ENCODE measurements around the gene CNPPD1. TPM values are rescaled to one million over a fixed set of nuclear protein-coding genes. Genes with fewer than 3 reads are reported as not detected.

The CNPPD1 gene
- total and polyA plus RNA-seq, 2 experiments from 2014 or later: 34.5 to 43.8 TPM

GRCh38 chr2:219149667-219150066 lies 27.1 kb downstream of the CNPPD1 start:
- 26 to 29% methylated on average over 1 of the region's 1 CpG for WGBS, 2 experiments (ENCODE audit: low coverage in 1 of 2, low lambda C conversion rate in 2 of 2, missing lambda C conversion rate in 2 of 2)
- Histone ChIP-seq H3K9me2 (ENCODE audit: insufficient read depth) (no peaks in the 10 kb centered on the region), H3K9ac (no peak overlapping the region), H4K20me1 (ENCODE audit: insufficient read depth) (no peaks in the 10 kb centered on the region), H3K79me2 (ENCODE audit: insufficient read depth) (no peaks in the 10 kb centered on the region), H3K4me2 (ENCODE audit: unreplicated experiment) (no peak overlapping the region), H3K9me3 (ENCODE audit: low read depth) (no peaks in the 10 kb centered on the region), H3K27ac (no peak overlapping the region), H3K4me3 (no peak overlapping the region), H3F3A (ENCODE audit: insufficient read depth) (no peaks in the 10 kb centered on the region), H3K4me1 (ENCODE audit: insufficient read depth) (no peaks in the 10 kb centered on the region), H2AFZ (no peak overlapping the region), H3K36me3 (ENCODE audit: low read depth) (no peaks in the 10 kb centered on the region), H3K27me3 (replicated peaks; ENCODE audit: insufficient read depth) (no peaks in the 10 kb centered on the region)
- DNase-seq: no peak
- TF ChIP-seq EZH2 (IDR thresholded peaks at IDR 0.05; ENCODE audit: insufficient read depth, poor library complexity, severe bottlenecking): no peak
- no peak for TF ChIP-seq EZH2phosphoT487 (IDR thresholded peaks at IDR 0.05; ENCODE audit: insufficient read depth, low read depth)
- in situ Hi-C loops (cut with MboI): no loop called here

DNA sequence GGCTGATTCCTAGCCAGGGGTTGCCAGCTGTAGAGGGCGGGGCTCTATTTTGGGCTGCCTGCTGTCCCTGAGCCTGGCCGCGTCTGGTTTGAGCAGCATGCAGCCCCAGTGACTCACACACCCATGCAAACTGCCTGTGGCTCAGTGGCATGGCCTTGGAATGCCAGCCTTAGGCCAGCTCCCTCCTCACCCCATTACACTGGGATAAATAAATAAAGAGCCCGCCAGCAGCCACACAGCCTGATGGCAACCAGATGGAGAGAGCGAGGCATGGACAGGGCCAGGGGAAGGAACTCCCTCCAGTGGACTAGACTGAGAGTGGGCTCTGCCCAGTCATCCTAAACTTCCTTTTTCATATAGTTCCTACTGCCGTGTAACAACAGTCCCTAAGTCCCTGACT lies 34.4 kb downstream of the CNPPD1 start:
- H4K20me1 ChIP-seq (ENCODE audit: insufficient read depth): no peaks in the 10 kb centered on the region
- H3K9me3 ChIP-seq (ENCODE audit: low read depth): no peaks in the 10 kb centered on the region
- no peaks in the 10 kb centered on the region for H3K36me3 ChIP-seq (ENCODE audit: low read depth)
- no peaks in the 10 kb centered on the region for H3K79me2 ChIP-seq (ENCODE audit: insufficient read depth)
- peak; percentile 96 for DNase-seq
- peak overlapping the region; percentile 37 for H3K4me2 ChIP-seq (ENCODE audit: unreplicated experiment)
- in situ Hi-C loops (cut with MboI): no loop called here
- peak overlapping the region; percentile 36; the same call in 1 of the 2 replicates for H3K27ac ChIP-seq
- TF ChIP-seq EZH2phosphoT487 (IDR thresholded peaks at IDR 0.05; ENCODE audit: insufficient read depth, low read depth): no peak
- no peak overlapping the region for H2AFZ ChIP-seq
- H3K9me2 ChIP-seq (ENCODE audit: insufficient read depth): no peaks in the 10 kb centered on the region
- no peaks in the 10 kb centered on the region for H3K27me3 ChIP-seq (replicated peaks; ENCODE audit: insufficient read depth)
- H3K4me1 ChIP-seq (ENCODE audit: insufficient read depth): peaks cover 16% of the 10 kb centered on the region
- H3F3A ChIP-seq (ENCODE audit: insufficient read depth): peaks cover 15% of the 10 kb centered on the region; the same call in 1 of the 2 replicates
- no peak overlapping the region for H3K9ac ChIP-seq
- no peak overlapping the region for H3K4me3 ChIP-seq
- whole genome bisulfite sequencing, 2 experiments (ENCODE audit: low coverage in 1 of 2, low lambda C conversion rate in 2 of 2, missing lambda C conversion rate in 2 of 2): 32 to 38% methylated on average over 6 of the region's 6 CpGs

DNA sequence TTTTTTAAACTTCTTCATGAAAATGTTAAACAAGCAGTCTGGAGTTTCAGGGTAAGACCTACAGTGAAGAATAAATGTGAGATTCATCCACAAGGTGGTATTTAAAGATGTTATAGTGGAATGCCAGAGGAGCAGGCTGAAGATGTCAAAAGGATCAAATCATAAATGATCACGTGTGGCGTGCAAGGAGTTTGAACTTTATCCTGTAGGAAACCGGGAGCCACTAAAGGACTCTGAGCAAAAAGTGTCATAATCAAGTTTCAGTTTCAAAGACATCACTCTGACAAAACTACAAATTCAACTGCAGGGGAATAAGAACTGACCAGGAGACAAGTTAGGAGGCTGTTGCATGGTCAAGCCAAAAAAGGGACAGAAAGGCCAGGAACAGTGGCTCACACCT lies 36.0 kb downstream of the CNPPD1 start:
- Histone ChIP-seq H3K27ac (no peak overlapping the region), H3K4me2 (ENCODE audit: unreplicated experiment) (no peak overlapping the region), H3K4me3 (no peak overlapping the region), H3K36me3 (ENCODE audit: low read depth) (no peaks in the 10 kb centered on the region), H2AFZ (no peak overlapping the region), H3K4me1 (ENCODE audit: insufficient read depth) (peaks cover 16% of the 10 kb centered on the region), H3K9ac (no peak overlapping the region), H3K79me2 (ENCODE audit: insufficient read depth) (no peaks in the 10 kb centered on the region), H3F3A (ENCODE audit: insufficient read depth) (peaks cover 15% of the 10 kb centered on the region; the same call in 1 of the 2 replicates), H4K20me1 (ENCODE audit: insufficient read depth) (no peaks in the 10 kb centered on the region), H3K9me2 (ENCODE audit: insufficient read depth) (no peaks in the 10 kb centered on the region), H3K9me3 (ENCODE audit: low read depth) (no peaks in the 10 kb centered on the region), H3K27me3 (replicated peaks; ENCODE audit: insufficient read depth) (no peaks in the 10 kb centered on the region)
- TF ChIP-seq EZH2 (IDR thresholded peaks at IDR 0.05; ENCODE audit: insufficient read depth, poor library complexity, severe bottlenecking) (no peak), EZH2phosphoT487 (IDR thresholded peaks at IDR 0.05; ENCODE audit: insufficient read depth, low read depth) (no peak)
- in situ Hi-C loops (cut with MboI): no loop called here
- DNase-seq: no peak
- 98 to 99% methylated on average over 3 of the region's 3 CpGs for WGBS, 2 experiments (ENCODE audit: low coverage in 1 of 2, low lambda C conversion rate in 2 of 2, missing lambda C conversion rate in 2 of 2)

DNA sequence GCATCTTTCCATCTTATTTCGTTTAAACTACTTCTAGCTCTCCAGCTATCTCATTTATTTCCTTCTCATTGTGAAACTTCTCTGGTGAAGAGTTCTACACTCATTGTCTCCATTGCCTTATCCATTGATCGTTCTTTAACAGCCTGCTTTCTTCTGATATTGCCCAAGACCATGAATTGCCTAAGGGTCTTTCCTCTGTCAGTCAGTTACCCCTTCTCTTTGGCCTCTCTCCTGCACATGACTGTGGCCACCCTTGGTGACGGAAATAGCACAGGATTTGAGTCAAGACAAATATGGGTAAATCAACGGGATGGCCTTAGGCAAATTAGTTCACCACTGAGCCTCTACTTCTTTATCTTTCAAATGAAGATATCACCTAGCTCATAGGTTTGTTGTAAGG lies 42.7 kb downstream of the CNPPD1 start:
- Histone ChIP-seq H3K4me1 (ENCODE audit: insufficient read depth) (no peaks in the 10 kb centered on the region), H3K79me2 (ENCODE audit: insufficient read depth) (no peaks in the 10 kb centered on the region), H2AFZ (no peak overlapping the region), H3K9me3 (ENCODE audit: low read depth) (no peaks in the 10 kb centered on the region), H3K4me3 (no peak overlapping the region), H3K27ac (no peak overlapping the region), H3K9ac (no peak overlapping the region), H3K9me2 (ENCODE audit: insufficient read depth) (no peaks in the 10 kb centered on the region), H3K36me3 (ENCODE audit: low read depth) (no peaks in the 10 kb centered on the region), H4K20me1 (ENCODE audit: insufficient read depth) (no peaks in the 10 kb centered on the region), H3K4me2 (ENCODE audit: unreplicated experiment) (no peak overlapping the region), H3K27me3 (replicated peaks; ENCODE audit: insufficient read depth) (no peaks in the 10 kb centered on the region), H3F3A (ENCODE audit: insufficient read depth) (no peaks in the 10 kb centered on the region)
- in situ Hi-C loops (cut with MboI): no loop called here
- TF ChIP-seq EZH2phosphoT487 (IDR thresholded peaks at IDR 0.05; ENCODE audit: insufficient read depth, low read depth) (no peak), EZH2 (IDR thresholded peaks at IDR 0.05; ENCODE audit: insufficient read depth, poor library complexity, severe bottlenecking) (no peak)
- DNase-seq: no peak
- 95 to 98% methylated on average over 4 of the region's 4 CpGs for WGBS, 2 experiments (ENCODE audit: low coverage in 1 of 2, low lambda C conversion rate in 2 of 2, missing lambda C conversion rate in 2 of 2)

GRCh38 chr2:219131744-219132143 lies 45.0 kb downstream of the CNPPD1 start:
- WGBS, 2 experiments (ENCODE audit: low coverage in 1 of 2, low lambda C conversion rate in 2 of 2, missing lambda C conversion rate in 2 of 2): 96 to 97% methylated on average over 4 of the region's 4 CpGs
- no peak overlapping the region for H3K27ac ChIP-seq
- in situ Hi-C loops (cut with MboI): no loop called here

More at GRCh38 chr2:219131744-219132143, 45.0 kb downstream of the CNPPD1 start:
- Histone ChIP-seq H3K9me3 (ENCODE audit: low read depth) (no peaks in the 10 kb centered on the region), H3K36me3 (ENCODE audit: low read depth) (no peaks in the 10 kb centered on the region), H3K9me2 (ENCODE audit: insufficient read depth) (no peaks in the 10 kb centered on the region), H3K4me2 (ENCODE audit: unreplicated experiment) (no peak overlapping the region), H3K4me1 (ENCODE audit: insufficient read depth) (no peaks in the 10 kb centered on the region), H2AFZ (no peak overlapping the region), H3K9ac (no peak overlapping the region), H3F3A (ENCODE audit: insufficient read depth) (no peaks in the 10 kb centered on the region), H4K20me1 (ENCODE audit: insufficient read depth) (no peaks in the 10 kb centered on the region), H3K4me3 (no peak overlapping the region), H3K27me3 (replicated peaks; ENCODE audit: insufficient read depth) (no peaks in the 10 kb centered on the region), H3K79me2 (ENCODE audit: insufficient read depth) (no peaks in the 10 kb centered on the region)
- TF ChIP-seq EZH2 (IDR thresholded peaks at IDR 0.05; ENCODE audit: insufficient read depth, poor library complexity, severe bottlenecking) (no peak), EZH2phosphoT487 (IDR thresholded peaks at IDR 0.05; ENCODE audit: insufficient read depth, low read depth) (no peak)
- no peak for DNase-seq
